ENCODE measurements around the gene LRRC14B.
"Not testable (repeated sequence)": the region's sequence is repeated elsewhere in the genome, so short reads cannot be mapped to it uniquely, and the experiment has no call there.

DNA sequence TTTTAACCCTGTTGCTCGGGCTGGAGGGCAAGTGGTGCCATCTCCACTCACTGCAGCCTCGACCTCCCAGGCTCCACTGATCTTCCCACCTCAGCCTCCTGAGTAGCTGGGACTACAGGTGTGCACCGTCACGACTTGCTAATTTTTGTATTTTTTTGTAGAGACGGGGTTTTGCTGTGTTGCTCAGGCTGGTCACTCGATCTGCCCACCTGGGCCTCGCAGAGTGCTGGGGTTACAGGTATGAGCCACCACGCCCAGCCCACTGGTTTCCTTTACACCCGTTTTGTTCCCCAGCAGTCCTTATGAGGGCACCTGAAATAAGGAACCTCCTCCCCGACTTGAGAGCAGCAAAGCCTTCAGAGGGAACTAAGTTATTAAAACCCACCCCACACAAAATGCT lies 24.8 kb downstream of the LRRC14B start:
- TF ChIP-seq POLR2AphosphoS5 (IDR thresholded peaks at IDR 0.05; ENCODE audit: borderline replicate concordance, low read depth, low read length); EZH2 (IDR thresholded peaks at IDR 0.05); FOXP2 (optimal IDR thresholded peaks at IDR 0.05; ENCODE audit: control extremely low read depth, extremely low read length, insufficient read depth): not testable (repeated sequence)

Data from SK-N-MC (cell line).